ENCODE data around the gene PLCZ1. TPM values are rescaled to one million over a fixed set of nuclear protein-coding genes. Genes with fewer than 3 reads are reported as not detected.

PLCZ1 gene
- total RNA-seq, 2 donors from 2014 or later, result not detected

GRCh38 chr12:18720690-18721089 is 17.1 kb downstream of the PLCZ1 start:
- H3K4me1 ChIP-seq, result no peaks in the 10 kb centered on the region
- H3K4me3 ChIP-seq, result no peak overlapping the region
- no peak overlapping the region for H3K9ac ChIP-seq (ENCODE audit: low read depth in 2 of 2, low read length in 2 of 2)
- H3K27me3 ChIP-seq, result no peaks in the 10 kb centered on the region
- no peaks in the 10 kb centered on the region for H3K36me3 ChIP-seq
- no peak overlapping the region for H3K27ac ChIP-seq
- no peak for DNase-seq
- no peaks in the 10 kb centered on the region for H3K9me3 ChIP-seq
- intact Hi-C loops (cut with DNase I), result no loop called here
- no peak for TF ChIP-seq CTCF (IDR thresholded peaks at IDR 0.05)

- TF ChIP-seq CTCF (IDR thresholded peaks at IDR 0.05), result no peak
- Histone ChIP-seq H3K9me3 (no peaks in the 10 kb centered on the region), H3K27ac (no peak overlapping the region), H3K27me3 (no peaks in the 10 kb centered on the region), H3K36me3 (no peaks in the 10 kb centered on the region), H3K9ac (ENCODE audit: low read depth in 2 of 2, low read length in 2 of 2) (no peak overlapping the region), H3K4me3 (no peak overlapping the region), H3K4me1 (no peaks in the 10 kb centered on the region)
- DNase-seq, result no peak
- intact Hi-C loops (cut with DNase I), result no loop called here
Observed at GRCh38 chr12:18719922-18720510, 17.8 kb downstream of the PLCZ1 start.

- Histone ChIP-seq H3K36me3 (no peaks in the 10 kb centered on the region), H3K9me3 (no peaks in the 10 kb centered on the region), H3K4me3 (no peak overlapping the region), H3K9ac (ENCODE audit: low read depth in 2 of 2, low read length in 2 of 2) (no peak overlapping the region), H3K27me3 (no peaks in the 10 kb centered on the region), H3K4me1 (no peaks in the 10 kb centered on the region), H3K27ac (no peak overlapping the region)
- DNase-seq, result no peak
- intact Hi-C loops (cut with DNase I), result no loop called here
- TF ChIP-seq CTCF (IDR thresholded peaks at IDR 0.05), result no peak
Observed at GRCh38 chr12:18718462-18718861, 19.4 kb downstream of the PLCZ1 start.

- intact Hi-C loops (cut with DNase I), result no loop called here
- Histone ChIP-seq H3K27me3 (no peaks in the 10 kb centered on the region), H3K36me3 (no peaks in the 10 kb centered on the region), H3K27ac (no peak overlapping the region), H3K9me3 (no peaks in the 10 kb centered on the region), H3K4me1 (no peaks in the 10 kb centered on the region), H3K4me3 (no peak overlapping the region), H3K9ac (ENCODE audit: low read depth in 2 of 2, low read length in 2 of 2) (no peak overlapping the region)
- TF ChIP-seq CTCF (IDR thresholded peaks at IDR 0.05), result no peak
- no peak for DNase-seq
Observed at GRCh38 chr12:18716236-18716635, 21.6 kb downstream of the PLCZ1 start.

GRCh38 chr12:18706798-18707197 is 31.0 kb downstream of the PLCZ1 start:
- no peak overlapping the region for H3K4me3 ChIP-seq
- no peaks in the 10 kb centered on the region for H3K9me3 ChIP-seq
- no peak for TF ChIP-seq CTCF (IDR thresholded peaks at IDR 0.05)

More at GRCh38 chr12:18706798-18707197, 31.0 kb downstream of the PLCZ1 start:
- no peaks in the 10 kb centered on the region for H3K27me3 ChIP-seq
- no peak for DNase-seq
- intact Hi-C loops (cut with DNase I), result no loop called here
- H3K36me3 ChIP-seq, result no peaks in the 10 kb centered on the region
- H3K4me1 ChIP-seq, result no peaks in the 10 kb centered on the region
- no peak overlapping the region for H3K27ac ChIP-seq
- H3K9ac ChIP-seq (ENCODE audit: low read depth in 2 of 2, low read length in 2 of 2), result no peak overlapping the region
